Activated CD4-positive, alpha-beta T cell treated with anti-CD3 and anti-CD28 coated beads for 4 hours (primary cell): ENCODE data around the gene SLC22A23.

Experiments used
- DNase-seq, 2 donors: peaks; one replicate each; pipeline ENCODE4 v3.0.0-alpha.2; 2020

Gene SLC22A23

GRCh38 chr6:3350252-3350796, 106.5 kb downstream of the SLC22A23 start:
- no peak for DNase-seq

GRCh38 chr6:3349388-3350251, 107.2 kb downstream of the SLC22A23 start:
- DNase-seq, result no peak

GRCh38 chr6:3348821-3349220, 108.0 kb downstream of the SLC22A23 start:
- no peak for DNase-seq

- DNase-seq, result no peak
These were observed 109.0 kb downstream of the SLC22A23 start for GRCh38 chr6:3347826-3348225.

- DNase-seq, result no peak
These were observed 109.6 kb downstream of the SLC22A23 start for GRCh38 chr6:3347247-3347646.

- no peak for DNase-seq
These were observed 110.4 kb downstream of the SLC22A23 start for GRCh38 chr6:3346476-3346875.

GRCh38 chr6:3345836-3346235, 111.0 kb downstream of the SLC22A23 start:
- no peak for DNase-seq

- no peak for DNase-seq
These were observed 113.6 kb downstream of the SLC22A23 start for GRCh38 chr6:3343089-3343883.

- DNase-seq, result no peak
These were observed 115.4 kb downstream of the SLC22A23 start for GRCh38 chr6:3341467-3341866.

- DNase-seq, result no peak
These were observed 116.0 kb downstream of the SLC22A23 start for GRCh38 chr6:3340894-3341293.

GRCh38 chr6:3340358-3340802, 116.5 kb downstream of the SLC22A23 start:
- no peak for DNase-seq

GRCh38 chr6:3339811-3340210, 117.0 kb downstream of the SLC22A23 start:
- DNase-seq, result no peak

GRCh38 chr6:3337521-3338350, 119.1 kb downstream of the SLC22A23 start:
- no peak for DNase-seq

- DNase-seq, result no peak
These were observed 119.9 kb downstream of the SLC22A23 start for GRCh38 chr6:3336859-3337515.

GRCh38 chr6:3336066-3336786, 120.6 kb downstream of the SLC22A23 start:
- no peak for DNase-seq

- DNase-seq, result no peak
These were observed 121.7 kb downstream of the SLC22A23 start for GRCh38 chr6:3335169-3335568.

GRCh38 chr6:3334555-3334954, 122.3 kb downstream of the SLC22A23 start:
- DNase-seq, result no peak

GRCh38 chr6:3333263-3333662, 123.6 kb downstream of the SLC22A23 start:
- DNase-seq, result no peak

GRCh38 chr6:3331971-3332370, 124.9 kb downstream of the SLC22A23 start:
- DNase-seq, result no peak

- DNase-seq, result no peak
These were observed 125.4 kb downstream of the SLC22A23 start for GRCh38 chr6:3331494-3331893.

GRCh38 chr6:3330199-3330598, 126.7 kb downstream of the SLC22A23 start:
- no peak for DNase-seq
